NT2/D1 (cell line): ENCODE measurements around the gene CDK14.

Experiments
- YY1 ChIP-seq: IDR thresholded peaks from 2 replicates; pipeline ENCODE4 v1.6.1; 2011; ENCODE audit not compliant: insufficient read length, insufficient read depth
- ZNF274 ChIP-seq: IDR thresholded peaks from 2 replicates; pipeline ENCODE4 v1.6.1; 2011; ENCODE audit warnings: mild to moderate bottlenecking, low read depth, low read length

DNA sequence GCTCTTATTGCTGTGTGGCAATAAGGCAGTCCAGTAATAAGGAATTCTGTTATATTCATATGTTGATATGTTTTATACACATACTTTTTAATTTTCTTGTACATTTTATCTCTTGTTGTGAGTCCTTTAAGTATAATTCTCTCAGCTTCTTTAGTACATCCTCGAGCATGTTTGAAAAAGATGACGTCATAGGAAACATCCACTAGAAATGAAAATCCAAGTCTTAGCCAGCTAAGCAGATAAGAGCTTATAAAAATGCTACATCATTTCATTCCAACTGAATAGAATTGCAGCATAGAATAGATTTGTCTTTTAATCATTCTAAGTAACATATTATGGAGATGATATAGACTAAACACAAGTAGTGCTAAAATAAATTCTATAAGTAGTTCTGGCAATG is 384.4 kb downstream of the CDK14 start:
- TF ChIP-seq YY1 (no peak), ZNF274 (no peak)
